GM23338 (cell line): ENCODE results near the gene CLOCK. TPM values are rescaled to one million over a fixed set of nuclear protein-coding genes. Genes with fewer than 3 reads are reported as not detected.

Source experiments
- ATAC-seq: fragments of 200-7000 bp; cut with Tn5 transposase; 3 replicates; pipeline ENCODE4 v1.9.1; 2020
- DNase-seq: peaks from one replicate; pipeline ENCODE4 v3.0.0-alpha.2; 2015; ENCODE audit warnings: low spot score
- H2AFZ ChIP-seq: fragments of 200-600 bp; sonication (generic); 2 replicates; pipeline ENCODE4 v1.8.0; 2016; ENCODE audit warnings: antibody characterized with exemption, mild to moderate bottlenecking, moderate library complexity
- H3F3A ChIP-seq: fragments of 200-600 bp; sonication (generic); replicated peaks from 2 replicates; pipeline ENCODE4 v1.8.0; 2017; ENCODE audit warnings: antibody characterized with exemption, mixed run types, low read depth
- H3K27ac ChIP-seq: fragments of 200-600 bp; sonication (generic); 2 replicates; pipeline ENCODE4 v1.6.1; 2016; ENCODE audit warnings: low read depth
- H3K27me3 ChIP-seq: fragments of 200-600 bp; sonication (generic); 2 replicates; pipeline ENCODE4 v1.8.0; 2016; ENCODE audit warnings: mild to moderate bottlenecking, mixed run types, moderate library complexity; ENCODE audit not compliant: insufficient read depth
- H3K36me3 ChIP-seq: fragments of 200-600 bp; sonication (generic); 2 replicates; pipeline ENCODE4 v1.8.0; 2016; ENCODE audit warnings: mild to moderate bottlenecking; ENCODE audit not compliant: insufficient read depth
- H3K4me1 ChIP-seq: fragments of 200-600 bp; sonication (generic); 2 replicates; pipeline ENCODE4 v1.8.0; 2016; ENCODE audit warnings: mild to moderate bottlenecking, moderate library complexity; ENCODE audit not compliant: insufficient read depth
- H3K4me2 ChIP-seq: fragments of 200-600 bp; sonication (generic); 2 replicates; pipeline ENCODE4 v1.7.1; 2017; ENCODE audit warnings: mixed run types
- H3K4me3 ChIP-seq: fragments of 200-600 bp; sonication (generic); 2 replicates; pipeline ENCODE4 v1.6.1; 2016; ENCODE audit warnings: mixed run types
- H3K79me2 ChIP-seq: fragments of 200-600 bp; sonication (generic); replicated peaks from 2 replicates; pipeline ENCODE4 v1.8.0; 2017; ENCODE audit warnings: mild to moderate bottlenecking; ENCODE audit not compliant: insufficient read depth
- H3K9me2 ChIP-seq: fragments of 200-600 bp; sonication (generic); 2 replicates; pipeline ENCODE4 v1.8.0; 2017; ENCODE audit not compliant: insufficient read depth
- H4K20me1 ChIP-seq: fragments of 200-600 bp; sonication (generic); replicated peaks from 2 replicates; pipeline ENCODE4 v1.8.0; 2017; ENCODE audit warnings: mild to moderate bottlenecking; ENCODE audit not compliant: insufficient read depth
- H3K27ac Mint-ChIP-seq: 2 replicates; pipeline ENCODE4 v1.8.0; 2020; ENCODE audit warnings: inconsistent platforms, mild to moderate bottlenecking, moderate library complexity, mixed read lengths
- H3K27me3 Mint-ChIP-seq: 3 replicates; pipeline ENCODE4 v1.8.0; 2022; ENCODE audit warnings: low read depth, mild to moderate bottlenecking, moderate library complexity, mixed read lengths, inconsistent platforms; ENCODE audit not compliant: insufficient read depth, poor library complexity
- H3K36me3 Mint-ChIP-seq: 3 replicates; pipeline ENCODE4 v1.8.0; 2021; ENCODE audit warnings: low read depth, mild to moderate bottlenecking, inconsistent platforms, moderate library complexity, mixed read lengths
- H3K4me1 Mint-ChIP-seq: 3 replicates; pipeline ENCODE4 v1.8.0; 2020; ENCODE audit warnings: mild to moderate bottlenecking, inconsistent platforms, mixed read lengths
- H3K4me3 Mint-ChIP-seq: 3 replicates; pipeline ENCODE4 v1.8.0; 2021; ENCODE audit warnings: moderate library complexity, mild to moderate bottlenecking, inconsistent platforms, mixed read lengths
- H3K9me3 Mint-ChIP-seq: 3 replicates; pipeline ENCODE4 v1.8.0; 2020; ENCODE audit warnings: moderate library complexity, mild to moderate bottlenecking, inconsistent platforms, mixed read lengths
- CREB1 ChIP-seq: fragments of 250-450 bp; sonication (Bioruptor Pico); IDR thresholded peaks from 2 replicates; pipeline ENCODE4 v1.5.0; 2020; ENCODE audit warnings: low read depth, mild to moderate bottlenecking, moderate library complexity
- CTCF ChIP-seq, 2 experiments: fragments of 200-600 bp in 1 of 2; sonication (generic) in 1 of 2; conservative IDR thresholded peaks; 2 replicates each; pipeline versions ENCODE4 v1.5.1 to v1.6.1; 2016 to 2017; ENCODE audit warnings: antibody characterized with exemption in 2 of 2, low read depth in 2 of 2, mild to moderate bottlenecking in 2 of 2, moderate library complexity in 1 of 2
- ETS1 ChIP-seq: IDR thresholded peaks from 2 replicates; pipeline ENCODE4 v1.6.1; 2016; ENCODE audit warnings: antibody characterized with exemption
- EZH2 ChIP-seq: fragments of 200-600 bp; sonication (generic); IDR thresholded peaks from one replicate; pipeline ENCODE4 v1.8.0; 2017; ENCODE audit warnings: antibody characterized with exemption, mild to moderate bottlenecking, low read depth; ENCODE audit not compliant: unreplicated experiment
- EZH2phosphoT487 ChIP-seq: fragments of 200-600 bp; sonication (generic); IDR thresholded peaks from one replicate; pipeline ENCODE4 v1.8.1; 2018; ENCODE audit warnings: antibody characterized with exemption; ENCODE audit not compliant: unreplicated experiment
- JUNB ChIP-seq: IDR thresholded peaks from one replicate; pipeline ENCODE4 v1.6.1; 2016; ENCODE audit warnings: antibody characterized with exemption; ENCODE audit not compliant: unreplicated experiment
- NANOG ChIP-seq: IDR thresholded peaks from 2 replicates; pipeline ENCODE4 v1.6.1; 2016; ENCODE audit warnings: antibody characterized with exemption, borderline replicate concordance
- POLR2AphosphoS5 ChIP-seq: IDR thresholded peaks from 2 replicates; pipeline ENCODE4 v1.6.1; 2016; ENCODE audit warnings: antibody characterized with exemption, low read depth
- REST ChIP-seq: IDR thresholded peaks from one replicate; pipeline ENCODE4 v1.6.1; 2018; ENCODE audit warnings: antibody characterized with exemption; ENCODE audit not compliant: unreplicated experiment
- STAT1 ChIP-seq: IDR thresholded peaks from one replicate; pipeline ENCODE4 v1.6.1; 2016; ENCODE audit warnings: antibody characterized with exemption; ENCODE audit not compliant: unreplicated experiment
- ZNF331 ChIP-seq: fragments of 250-450 bp; sonication (Bioruptor Pico); IDR thresholded peaks from 2 replicates; pipeline ENCODE4 v1.5.0; 2020; ENCODE audit warnings: low read depth, mild to moderate bottlenecking, moderate library complexity
- polyA plus RNA-seq: library from polyadenylated mRNA; unstranded; fragments of >200 nt; fragmentation: Nextera tagmentation; extraction: Ambion mirVana; gene quantifications from 2 replicates; pipeline ENCODE4 v1.2.1, GENCODE V29; 2016
- total RNA-seq: library from RNA; depleted of rRNA; stranded (reverse); fragments of >200 nt; shearing (Covaris generic); gene quantifications from 2 replicates; pipeline ENCODE4 v1.2.3, GENCODE V29; 2014

The CLOCK gene
- total and polyA plus RNA-seq, 2 experiments from 2014 or later = 17.1 to 28.8 TPM

GRCh38 chr4:55524844-55525571 is 21.7 kb downstream of the CLOCK start:
- Histone ChIP-seq H2AFZ (no peak overlapping the region), H3K79me2 (peaks cover 100% of the 10 kb centered on the region), H3F3A (no peaks in the 10 kb centered on the region), H3K4me1 (peaks cover 32% of the 10 kb centered on the region), H4K20me1 (no peaks in the 10 kb centered on the region), H3K4me2 (no peak overlapping the region), H3K27me3 (no peaks in the 10 kb centered on the region), H3K27ac (no peak overlapping the region), H3K36me3 (no peaks in the 10 kb centered on the region), H3K4me3 (no peak overlapping the region), H3K9me2 (no peaks in the 10 kb centered on the region)
- Mint-ChIP-seq H3K4me1 (peaks cover 34% of the 10 kb centered on the region), H3K36me3 (peaks cover 4% of the 10 kb centered on the region; the same call in 1 of the 3 replicates), H3K27me3 (no peaks in the 10 kb centered on the region), H3K27ac (0 out of 2 replicates have a peak overlapping the region, but pooled peaks have one; percentile 23), H3K9me3 (no peaks in the 10 kb centered on the region), H3K4me3 (no peak overlapping the region)
- no peak for DNase-seq
- no peak for ATAC-seq
- TF ChIP-seq STAT1 = no peak
- no peak for TF ChIP-seq ETS1

- Histone ChIP-seq H3K4me2 (no peak overlapping the region), H3K4me3 (no peak overlapping the region), H3K27ac (no peak overlapping the region), H4K20me1 (no peaks in the 10 kb centered on the region), H2AFZ (no peak overlapping the region), H3K9me2 (no peaks in the 10 kb centered on the region), H3K4me1 (peaks cover 11% of the 10 kb centered on the region), H3K27me3 (no peaks in the 10 kb centered on the region), H3K79me2 (peaks cover 89% of the 10 kb centered on the region), H3F3A (no peaks in the 10 kb centered on the region), H3K36me3 (no peaks in the 10 kb centered on the region)
- TF ChIP-seq ETS1 = no peak
- no peak for TF ChIP-seq REST
- no peak for TF ChIP-seq EZH2
- no peak for TF ChIP-seq POLR2AphosphoS5
- TF ChIP-seq CREB1 (CRISPR knock-in tag) = no peak
- TF ChIP-seq CTCF (conservative IDR thresholded peaks at IDR 0.05; ENCODE audit: low read depth in 2 of 2) = no peak
- no peak for TF ChIP-seq JUNB
- TF ChIP-seq NANOG = no peak
- TF ChIP-seq EZH2phosphoT487 = no peak
- no peak for TF ChIP-seq ZNF331 (CRISPR knock-in tag)
- no peak for DNase-seq
- H3K9me3 Mint-ChIP-seq = peaks cover 7% of the 10 kb centered on the region; the same call in 2 of the 3 replicates
- no peak overlapping the region for H3K4me3 Mint-ChIP-seq
- ATAC-seq = no peak
- peaks cover 13% of the 10 kb centered on the region for H3K4me1 Mint-ChIP-seq
- no peak overlapping the region for H3K27ac Mint-ChIP-seq
- H3K36me3 Mint-ChIP-seq = peaks cover 17% of the 10 kb centered on the region
- peaks cover 2% of the 10 kb centered on the region for H3K27me3 Mint-ChIP-seq
These were observed 28.3 kb downstream of the CLOCK start for GRCh38 chr4:55518442-55518841.
